Mucosa of descending colon (tissue), 3 donors: ENCODE results near the gene NUP188. TPM values are rescaled to one million over a fixed set of nuclear protein-coding genes. Genes with fewer than 3 reads are reported as not detected.

Source experiments
- ATAC-seq: fragments of 200-7000 bp; cut with Tn5 transposase; one replicate; pipeline ENCODE4 v1.9.1; 2020; ENCODE audit warnings: mild to moderate bottlenecking, moderate library complexity
- DNase-seq, 3 donors: peaks; one replicate each; pipeline ENCODE4 v3.0.0-alpha.2; 2020
- H3K36me3 ChIP-seq: fragments of 200-600 bp; one replicate; pipeline ENCODE4 v1.8.0; 2021; ENCODE audit warnings: low read depth, mild to moderate bottlenecking
- H3K4me1 ChIP-seq: fragments of 200-600 bp; one replicate; pipeline ENCODE4 v1.8.0; 2021; ENCODE audit warnings: low read depth, mild to moderate bottlenecking
- H3K4me3 ChIP-seq: fragments of 200-600 bp; one replicate; pipeline ENCODE4 v1.8.0; 2021; ENCODE audit warnings: mild to moderate bottlenecking
- H3K9me3 ChIP-seq: fragments of 200-600 bp; one replicate; pipeline ENCODE4 v1.8.0; 2021; ENCODE audit warnings: mild to moderate bottlenecking
- intact Hi-C, 2 donors: fragments of 100-400 bp; cut with DNase I in 1 of 2; cut with micrococcal nuclease in 1 of 2; formaldehyde crosslinking; loops; one replicate each; pipeline versions ENCODE4 v1.11.0 to v1.11.1; 2022; cut with DNase I, micrococcal nuclease
- total RNA-seq, 3 donors: library from RNA; stranded (reverse); fragmentation: NEBNext Ultra II Directional in 2 of 3; extraction: Animal tissue kit (Norgen Biotek cat#: 25700) in 2 of 3; gene quantifications; one replicate each; pipeline versions ENCODE4 v1.2.1 to v1.2.4, GENCODE V29; 2021 to 2023
- TF ChIP-seq, protein P1 (sequence below): fragments of 200-600 bp; IDR thresholded peaks from one replicate; pipeline ENCODE4 v1.8.0; 2022; ENCODE audit warnings: antibody characterized with exemption, mild to moderate bottlenecking
- donor health status: DM: no; HTN: no; CAD: no; lungs with moderate emphysema.
- donor health status: DM: no; HTN: no; CAD: no.
- donor health status: DM: no; HTN: yes; CAD: no.

The NUP188 gene
- total RNA-seq, 3 donors from 2014 or later = 24.4 to 36.7 (median 30.4) TPM

DNA sequence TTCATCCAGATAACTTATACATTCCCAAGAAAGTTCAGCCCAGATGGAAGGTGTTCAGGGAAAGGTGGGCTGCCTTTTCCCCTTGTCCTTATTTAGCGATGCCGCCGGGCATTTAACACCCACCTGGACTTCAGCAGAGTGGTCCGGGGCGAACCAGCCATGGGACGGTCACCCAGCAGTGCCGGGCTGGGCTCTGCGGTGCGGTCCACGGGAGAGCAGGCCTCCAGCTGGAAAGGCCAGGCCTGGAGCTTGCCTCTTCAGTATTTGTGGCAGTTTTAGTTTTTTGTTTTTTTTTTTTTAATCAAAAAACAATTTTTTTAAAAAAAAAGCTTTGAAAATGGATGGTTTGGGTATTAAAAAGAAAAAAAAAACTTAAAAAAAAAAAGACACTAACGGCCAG is 30.8 kb upstream of the NUP188 start:
- intact Hi-C loops = no loop called here
- H3K4me1 ChIP-seq = peaks cover 14% of the 10 kb centered on the region
- H3K4me3 ChIP-seq = no peak overlapping the region

DNA sequence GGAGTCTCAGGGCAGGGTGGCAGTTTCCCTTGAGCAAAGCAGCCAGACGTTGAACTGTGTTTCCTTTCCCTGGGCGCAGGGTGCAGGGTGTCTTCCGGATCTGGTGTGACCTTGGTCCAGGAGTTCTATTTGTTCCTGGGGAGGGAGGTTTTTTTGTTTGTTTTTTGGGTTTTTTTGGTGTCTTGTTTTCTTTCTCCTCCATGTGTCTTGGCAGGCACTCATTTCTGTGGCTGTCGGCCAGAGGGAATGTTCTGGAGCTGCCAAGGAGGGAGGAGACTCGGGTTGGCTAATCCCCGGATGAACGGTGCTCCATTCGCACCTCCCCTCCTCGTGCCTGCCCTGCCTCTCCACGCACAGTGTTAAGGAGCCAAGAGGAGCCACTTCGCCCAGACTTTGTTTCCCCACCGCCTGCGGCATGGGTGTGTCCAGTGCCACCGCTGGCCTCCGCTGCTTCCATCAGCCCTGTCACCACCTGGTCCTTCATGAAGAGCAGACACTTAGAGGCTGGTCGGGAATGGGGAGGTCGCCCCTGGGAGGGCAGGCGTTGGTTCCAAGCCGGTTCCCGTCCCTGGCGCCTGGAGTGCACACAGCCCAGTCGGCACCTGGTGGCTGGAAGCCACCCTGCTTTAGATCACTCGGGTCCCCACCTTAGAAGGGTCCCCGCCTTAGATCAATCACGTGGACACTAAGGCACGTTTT is 30.2 kb upstream of the NUP188 start:
- intact Hi-C loops = no loop called here
- ATAC-seq (peak; percentile 62), DNase-seq (peak; percentile 58 to 66 (median 63))
- Histone ChIP-seq H3K36me3 (no peaks in the 10 kb centered on the region), H3K4me3 (no peak overlapping the region), H3K4me1 (peaks cover 14% of the 10 kb centered on the region), H3K9me3 (no peaks in the 10 kb centered on the region)
- TF ChIP-seq, protein P1, sequence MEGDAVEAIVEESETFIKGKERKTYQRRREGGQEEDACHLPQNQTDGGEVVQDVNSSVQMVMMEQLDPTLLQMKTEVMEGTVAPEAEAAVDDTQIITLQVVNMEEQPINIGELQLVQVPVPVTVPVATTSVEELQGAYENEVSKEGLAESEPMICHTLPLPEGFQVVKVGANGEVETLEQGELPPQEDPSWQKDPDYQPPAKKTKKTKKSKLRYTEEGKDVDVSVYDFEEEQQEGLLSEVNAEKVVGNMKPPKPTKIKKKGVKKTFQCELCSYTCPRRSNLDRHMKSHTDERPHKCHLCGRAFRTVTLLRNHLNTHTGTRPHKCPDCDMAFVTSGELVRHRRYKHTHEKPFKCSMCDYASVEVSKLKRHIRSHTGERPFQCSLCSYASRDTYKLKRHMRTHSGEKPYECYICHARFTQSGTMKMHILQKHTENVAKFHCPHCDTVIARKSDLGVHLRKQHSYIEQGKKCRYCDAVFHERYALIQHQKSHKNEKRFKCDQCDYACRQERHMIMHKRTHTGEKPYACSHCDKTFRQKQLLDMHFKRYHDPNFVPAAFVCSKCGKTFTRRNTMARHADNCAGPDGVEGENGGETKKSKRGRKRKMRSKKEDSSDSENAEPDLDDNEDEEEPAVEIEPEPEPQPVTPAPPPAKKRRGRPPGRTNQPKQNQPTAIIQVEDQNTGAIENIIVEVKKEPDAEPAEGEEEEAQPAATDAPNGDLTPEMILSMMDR = no peak

More for the DNA sequence above, 30.8 kb upstream of the NUP188 start:
- H3K9me3 ChIP-seq = no peaks in the 10 kb centered on the region
- ATAC-seq (no peak), DNase-seq (no peak)
- no peaks in the 10 kb centered on the region for H3K36me3 ChIP-seq
- TF ChIP-seq, protein P1 = no peak

DNA sequence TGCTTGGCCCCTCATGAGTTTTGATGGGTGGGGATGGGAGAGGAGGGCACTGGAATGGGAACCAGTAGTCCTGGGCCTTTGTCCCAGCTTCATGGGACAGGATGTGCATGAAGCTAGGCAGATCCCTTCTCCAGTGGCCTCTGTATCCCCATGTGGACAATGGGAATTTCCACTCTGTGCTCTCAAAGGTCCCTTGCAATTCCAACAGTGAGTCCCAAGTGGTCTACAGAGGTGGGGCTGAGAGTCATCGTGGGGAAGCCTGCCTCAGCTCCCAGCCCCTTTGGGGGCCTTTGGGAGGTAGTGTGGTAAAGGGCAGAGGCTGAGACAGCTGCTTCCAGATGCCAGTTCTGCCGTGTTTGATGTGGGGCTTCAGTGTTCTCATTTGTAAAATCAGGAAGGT is 28.6 kb upstream of the NUP188 start:
- TF ChIP-seq, protein P1 = no peak
- intact Hi-C loops = no loop called here
- H3K9me3 ChIP-seq = no peaks in the 10 kb centered on the region
- no peak overlapping the region for H3K4me3 ChIP-seq
- DNase-seq (no peak), ATAC-seq (no peak)
- peaks cover 11% of the 10 kb centered on the region for H3K4me1 ChIP-seq
- H3K36me3 ChIP-seq = no peaks in the 10 kb centered on the region

DNA sequence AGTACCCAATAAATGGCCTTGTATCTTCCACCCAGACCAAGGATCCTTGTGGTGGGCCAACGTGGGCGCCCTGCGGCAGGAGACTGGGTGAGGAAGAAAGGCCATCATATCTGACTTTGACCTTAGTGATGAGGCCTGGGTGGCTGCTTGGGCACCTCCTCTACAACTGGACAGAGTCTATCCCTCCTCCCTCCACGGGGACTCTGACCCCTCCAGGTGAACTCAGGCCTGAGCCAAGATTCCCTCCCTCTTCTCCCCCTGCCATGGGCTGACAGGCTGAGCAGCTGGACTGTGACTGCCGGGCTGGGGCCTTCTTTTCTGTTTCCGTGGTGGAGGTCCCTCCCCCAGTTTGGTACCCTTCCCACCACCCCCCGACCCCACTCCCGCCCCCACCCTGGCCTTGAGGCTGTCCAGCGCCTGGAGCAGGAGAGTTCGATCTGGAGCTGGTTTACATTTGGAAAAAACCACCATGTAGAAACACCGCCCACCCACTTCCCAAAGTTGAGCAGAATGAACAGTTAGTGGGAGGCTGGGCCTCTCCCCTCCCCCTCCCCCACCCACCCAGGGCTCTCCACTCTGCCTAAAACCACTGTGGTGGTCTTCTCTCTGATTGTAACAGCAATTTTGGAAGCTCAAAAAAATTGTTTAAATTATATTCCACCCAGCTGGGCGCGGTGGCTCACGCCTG is 28.0 kb upstream of the NUP188 start:
- Histone ChIP-seq H3K4me1 (peaks cover 11% of the 10 kb centered on the region), H3K9me3 (no peaks in the 10 kb centered on the region), H3K4me3 (no peak overlapping the region), H3K36me3 (no peaks in the 10 kb centered on the region)
- DNase-seq (no peak), ATAC-seq (no peak)
- TF ChIP-seq, protein P1 = no peak
- intact Hi-C loops = no loop called here

DNA sequence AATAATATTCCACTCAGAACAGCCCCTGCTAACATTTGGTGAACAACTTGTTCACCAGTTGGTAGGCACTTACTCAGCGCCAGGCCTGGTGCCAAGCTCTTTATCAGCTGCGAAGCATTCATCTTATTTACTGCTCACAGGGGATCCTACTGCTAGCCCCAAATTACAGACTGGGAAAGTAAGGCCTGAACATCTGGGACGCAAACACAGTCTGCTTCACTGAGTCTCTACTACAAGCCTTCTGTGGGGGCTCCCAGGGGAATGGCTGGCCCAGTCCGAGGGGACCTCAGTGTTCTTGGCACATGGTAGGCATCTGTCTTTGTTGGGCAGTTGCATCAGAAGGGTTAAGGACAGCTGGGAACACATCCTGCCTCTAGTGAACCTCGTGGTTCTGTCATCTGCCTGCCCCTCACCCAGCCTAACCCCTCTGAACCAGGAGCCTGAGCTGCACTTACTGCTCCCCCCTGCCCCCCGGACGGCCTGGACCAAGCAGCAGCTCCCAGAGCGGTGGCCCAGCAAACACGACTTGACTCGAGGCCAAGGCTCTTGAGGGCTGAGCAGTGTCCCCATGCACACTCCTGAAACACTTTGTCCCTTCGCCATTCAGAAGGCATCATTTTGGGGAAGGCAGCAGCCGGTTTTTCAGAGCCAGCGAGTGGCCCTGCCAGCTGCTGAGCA is 27.0 kb upstream of the NUP188 start, which contains the start of gene PHYHD1:
PHYHD1 (plus strand) TSS at position 602 of the 678 bp plus-strand sequence. CDS start 1,342 bp downstream, outside the sequence.
- H3K4me1 ChIP-seq = peaks cover 11% of the 10 kb centered on the region
- H3K9me3 ChIP-seq = no peaks in the 10 kb centered on the region
- TF ChIP-seq, protein P1 = no peak
- DNase-seq (no peak), ATAC-seq (no peak)
- intact Hi-C loops = no loop called here
- no peak within 1 kb of the TSS for H3K4me3 ChIP-seq
- H3K36me3 ChIP-seq = no peaks in the 10 kb centered on the region
